ENCODE results near the gene TUBGCP2.

DNA sequence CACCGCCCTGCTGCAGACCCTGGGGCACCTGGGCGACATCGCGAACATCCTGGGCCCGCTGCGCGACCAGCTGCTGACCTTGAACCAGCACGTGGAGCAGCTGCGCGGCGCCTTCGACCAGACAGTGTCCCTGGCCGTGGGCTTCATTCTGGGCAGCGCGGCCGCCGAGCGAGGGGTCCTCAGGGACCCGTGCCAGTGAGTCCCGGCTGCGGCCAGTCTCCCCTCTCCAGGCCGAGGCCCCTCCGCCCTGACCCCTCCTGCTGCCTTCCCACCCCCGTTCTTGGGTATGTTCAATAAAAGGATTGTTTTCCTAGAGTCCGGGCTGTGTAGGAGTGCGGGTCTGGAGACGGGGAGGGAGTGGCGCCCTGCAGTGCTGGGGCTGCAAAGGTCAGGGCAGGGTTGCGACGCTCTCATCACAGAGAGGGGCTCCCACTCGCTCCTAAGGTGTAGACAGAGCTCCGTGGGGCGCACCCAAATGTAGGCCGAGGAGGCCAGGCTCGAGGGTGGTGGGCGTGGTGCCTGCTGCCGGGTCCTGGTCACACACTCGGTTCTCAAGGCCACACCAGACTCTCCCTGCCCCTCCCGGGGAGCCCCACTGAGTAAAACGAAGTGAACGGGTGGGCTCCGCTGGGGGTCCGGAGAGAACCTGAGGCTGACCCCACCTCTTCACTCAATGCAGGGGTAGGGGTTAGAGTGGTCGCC, 77.3 kb downstream of the TUBGCP2 start:
- TF ChIP-seq, protein P1, sequence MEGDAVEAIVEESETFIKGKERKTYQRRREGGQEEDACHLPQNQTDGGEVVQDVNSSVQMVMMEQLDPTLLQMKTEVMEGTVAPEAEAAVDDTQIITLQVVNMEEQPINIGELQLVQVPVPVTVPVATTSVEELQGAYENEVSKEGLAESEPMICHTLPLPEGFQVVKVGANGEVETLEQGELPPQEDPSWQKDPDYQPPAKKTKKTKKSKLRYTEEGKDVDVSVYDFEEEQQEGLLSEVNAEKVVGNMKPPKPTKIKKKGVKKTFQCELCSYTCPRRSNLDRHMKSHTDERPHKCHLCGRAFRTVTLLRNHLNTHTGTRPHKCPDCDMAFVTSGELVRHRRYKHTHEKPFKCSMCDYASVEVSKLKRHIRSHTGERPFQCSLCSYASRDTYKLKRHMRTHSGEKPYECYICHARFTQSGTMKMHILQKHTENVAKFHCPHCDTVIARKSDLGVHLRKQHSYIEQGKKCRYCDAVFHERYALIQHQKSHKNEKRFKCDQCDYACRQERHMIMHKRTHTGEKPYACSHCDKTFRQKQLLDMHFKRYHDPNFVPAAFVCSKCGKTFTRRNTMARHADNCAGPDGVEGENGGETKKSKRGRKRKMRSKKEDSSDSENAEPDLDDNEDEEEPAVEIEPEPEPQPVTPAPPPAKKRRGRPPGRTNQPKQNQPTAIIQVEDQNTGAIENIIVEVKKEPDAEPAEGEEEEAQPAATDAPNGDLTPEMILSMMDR (IDR thresholded peaks at IDR 0.05) = no peak
- no peak for TF ChIP-seq POLR2A (IDR thresholded peaks at IDR 0.05)
- no peak for TF ChIP-seq POLR2AphosphoS5 (IDR thresholded peaks at IDR 0.05)

Measured in suprapubic skin (tissue), 4 donors.